Measurements from ENCODE around the gene CEP41.

- no peak for TF ChIP-seq CTCF (IDR thresholded peaks at IDR 0.05)
- TF ChIP-seq POLR2A (IDR thresholded peaks at IDR 0.05): no peak
These were observed 27.6 kb downstream of the CEP41 start for GRCh38 chr7:130413201-130413600.

Measured in heart left ventricle (tissue), 13 donors.